GM19193 (cell line): ENCODE measurements around the gene DNAH11.

Experiments used
- POLR2A ChIP-seq: IDR thresholded peaks from 4 replicates; pipeline ENCODE4 v1.6.1; 2011; ENCODE audit not compliant: insufficient read depth, insufficient read length; ENCODE audit errors: extremely low read depth

The DNAH11 gene

GRCh38 chr7:21636694-21637093 is 93.9 kb downstream of the DNAH11 start:
- no peak for TF ChIP-seq POLR2A

GRCh38 chr7:21639206-21639868 is 96.5 kb downstream of the DNAH11 start:
- TF ChIP-seq POLR2A = no peak

GRCh38 chr7:21640105-21640504 is 97.3 kb downstream of the DNAH11 start:
- no peak for TF ChIP-seq POLR2A

- no peak for TF ChIP-seq POLR2A
Observed at GRCh38 chr7:21641546-21641945, 98.7 kb downstream of the DNAH11 start.

GRCh38 chr7:21642422-21642821 is 99.6 kb downstream of the DNAH11 start:
- no peak for TF ChIP-seq POLR2A

- TF ChIP-seq POLR2A = no peak
Observed at GRCh38 chr7:21651697-21652096, 108.9 kb downstream of the DNAH11 start.

GRCh38 chr7:21653623-21654022 is 110.8 kb downstream of the DNAH11 start:
- TF ChIP-seq POLR2A = no peak

- TF ChIP-seq POLR2A = no peak
Observed at GRCh38 chr7:21656081-21656480, 113.2 kb downstream of the DNAH11 start.

- TF ChIP-seq POLR2A = no peak
Observed at GRCh38 chr7:21656796-21657195, 114.0 kb downstream of the DNAH11 start.

- TF ChIP-seq POLR2A = no peak
Observed at GRCh38 chr7:21670496-21670895, 127.7 kb downstream of the DNAH11 start.

- TF ChIP-seq POLR2A = no peak
Observed at GRCh38 chr7:21671859-21672258, 129.0 kb downstream of the DNAH11 start.

- TF ChIP-seq POLR2A = no peak
Observed at GRCh38 chr7:21675255-21675654, 132.4 kb downstream of the DNAH11 start.

GRCh38 chr7:21690705-21691104 is 147.9 kb downstream of the DNAH11 start:
- TF ChIP-seq POLR2A = no peak

GRCh38 chr7:21702303-21702702 is 159.5 kb downstream of the DNAH11 start:
- TF ChIP-seq POLR2A = no peak

GRCh38 chr7:21704359-21704758 is 161.5 kb downstream of the DNAH11 start:
- TF ChIP-seq POLR2A = no peak

- no peak for TF ChIP-seq POLR2A
Observed at GRCh38 chr7:21706131-21706530, 163.3 kb downstream of the DNAH11 start.

GRCh38 chr7:21707566-21707965 is 164.7 kb downstream of the DNAH11 start:
- TF ChIP-seq POLR2A = no peak

GRCh38 chr7:21708096-21708495 is 165.3 kb downstream of the DNAH11 start:
- TF ChIP-seq POLR2A = no peak

- TF ChIP-seq POLR2A = no peak
Observed at GRCh38 chr7:21717323-21717722, 174.5 kb downstream of the DNAH11 start.
